PFSK-1 (cell line): ENCODE data around the gene BCAS1.

Experiments
- POLR2AphosphoS5 ChIP-seq: IDR thresholded peaks from 2 replicates; pipeline ENCODE4 v1.6.1; 2012; ENCODE audit warnings: low read depth, mild to moderate bottlenecking, control low read depth, low read length, moderate library complexity
- REST ChIP-seq, 2 experiments: IDR thresholded peaks; 2 replicates each; pipeline versions ENCODE4 v1.6.1 to v1.8.0; 2011 to 2012; ENCODE audit warnings: low read depth in 2 of 2, low read length in 2 of 2, control low read depth in 1 of 2, inconsistent platforms in 1 of 2, mild to moderate bottlenecking in 1 of 2, moderate library complexity in 1 of 2; ENCODE audit not compliant: insufficient read depth in 1 of 2
- TAF1 ChIP-seq: IDR thresholded peaks from 2 replicates; pipeline ENCODE4 v1.6.1; 2012; ENCODE audit warnings: low read length, control low read depth, borderline replicate concordance; ENCODE audit not compliant: insufficient read depth

- TF ChIP-seq POLR2AphosphoS5 (no peak), REST (IDR thresholded peaks at IDR 0.05; ENCODE audit: insufficient read depth in 1 of 2, low read depth in 2 of 2, low read length in 2 of 2) (no peak), TAF1 (no peak)
Measured at GRCh38 chr20:54094268-54094580, 23.8 kb upstream of the BCAS1 start.
